OCI-LY1 (cell line): ENCODE measurements around the gene SLC27A4.

Experiments used
- CTCF ChIP-seq: fragments of 200-600 bp; sonication (generic), shearing (Covaris generic); IDR thresholded peaks from 2 replicates; pipeline ENCODE4 v1.5.1; 2017; ENCODE audit warnings: mild to moderate bottlenecking, antibody characterized with exemption, low read length, moderate library complexity, mixed read lengths
- EZH2 ChIP-seq: fragments of 200-600 bp; sonication (generic), shearing (Covaris generic); IDR thresholded peaks from 2 replicates; pipeline ENCODE4 v1.8.0; 2017; ENCODE audit warnings: borderline replicate concordance, mixed run types, mild to moderate bottlenecking, antibody characterized with exemption, low read length, moderate library complexity, mixed read lengths

DNA sequence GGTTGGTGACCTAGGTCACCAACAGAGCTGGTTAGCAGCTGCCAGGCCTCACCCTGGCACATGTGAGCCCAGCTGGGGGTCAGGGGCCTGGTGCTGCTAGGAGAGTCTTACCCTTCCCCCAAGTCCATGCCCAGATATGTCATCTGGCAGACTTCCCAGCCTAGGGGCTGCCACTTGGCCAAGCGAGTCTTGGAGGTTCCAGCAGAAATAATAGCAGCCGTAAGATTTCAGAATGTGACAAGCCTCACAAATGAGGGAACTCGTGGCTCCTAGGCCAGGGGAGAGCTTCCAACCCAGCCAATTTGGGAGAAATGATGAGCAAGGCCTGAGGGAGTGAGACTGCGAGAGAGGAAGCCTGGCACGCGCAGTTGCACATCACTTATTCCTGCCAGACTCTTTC lies 41.9 kb downstream of the SLC27A4 start:
- TF ChIP-seq CTCF (no peak), EZH2 (no peak)
